HepG2 (cell line): ENCODE data around the gene GTF2A2. TPM values are rescaled to one million over a fixed set of nuclear protein-coding genes. Genes with fewer than 3 reads are reported as not detected.

Source experiments
- AGO1 ChIP-seq: fragments of 200-400 bp; formaldehyde crosslinking; IDR thresholded peaks from 2 replicates; pipeline ENCODE4 v1.6.1; 2017; ENCODE audit warnings: mild to moderate bottlenecking, low read depth, low read length, moderate library complexity; ENCODE audit not compliant: poor library complexity, severe bottlenecking
- ATF1 ChIP-seq: IDR thresholded peaks from 2 replicates; pipeline ENCODE4 v1.6.1; 2016; ENCODE audit warnings: mild to moderate bottlenecking, control low read depth
- HINFP ChIP-seq: sonication (generic); formaldehyde crosslinking; IDR thresholded peaks from 2 replicates; pipeline ENCODE4 v1.4.0; 2020; ENCODE audit warnings: low read depth, mild to moderate bottlenecking, missing genetic modification reagents
- MIXL1 ChIP-seq: IDR thresholded peaks from 2 replicates; pipeline ENCODE4 v1.6.1; 2016
- NFATC3 ChIP-seq: sonication (generic); formaldehyde crosslinking; IDR thresholded peaks from 2 replicates; pipeline ENCODE4 v1.5.1; 2020; ENCODE audit warnings: mild to moderate bottlenecking, missing genetic modification reagents
- PATZ1 ChIP-seq: sonication (generic); formaldehyde crosslinking; IDR thresholded peaks from 2 replicates; pipeline ENCODE4 v1.4.0; 2020; ENCODE audit warnings: missing genetic modification reagents
- POLR2A ChIP-seq, 2 experiments: IDR thresholded peaks; 2 replicates each; pipeline ENCODE4 v1.6.1; 2011; ENCODE audit warnings: low read depth in 2 of 2, low read length in 2 of 2, mild to moderate bottlenecking in 1 of 2, moderate library complexity in 1 of 2; ENCODE audit not compliant: insufficient read depth in 1 of 2
- SNAPC5 ChIP-seq: sonication (generic); formaldehyde crosslinking; IDR thresholded peaks from 2 replicates; pipeline ENCODE4 v1.8.1; 2023; ENCODE audit warnings: mild to moderate bottlenecking, missing genetic modification reagents, borderline replicate concordance
- SRF ChIP-seq: IDR thresholded peaks from 2 replicates; pipeline ENCODE4 v1.6.1; 2011; ENCODE audit warnings: mild to moderate bottlenecking, low read depth, low read length, moderate library complexity
- TRIM22 ChIP-seq: fragments of 450-650 bp; IDR thresholded peaks from 2 replicates; pipeline ENCODE4 v1.6.1; 2017
- ZBTB8A ChIP-seq: sonication (generic); formaldehyde crosslinking; IDR thresholded peaks from 2 replicates; pipeline ENCODE4 v1.4.0; 2020; ENCODE audit warnings: mild to moderate bottlenecking, low read depth, missing genetic modification reagents, borderline replicate concordance
- ZFY ChIP-seq: sonication (generic); formaldehyde crosslinking; IDR thresholded peaks from 2 replicates; pipeline ENCODE4 v1.4.0; 2020; ENCODE audit warnings: missing genetic modification reagents
- ZNF362 ChIP-seq: sonication (generic); formaldehyde crosslinking; IDR thresholded peaks from 2 replicates; pipeline ENCODE4 v1.4.0; 2020; ENCODE audit warnings: missing genetic modification reagents, mild to moderate bottlenecking, borderline replicate concordance
- ZNF484 ChIP-seq: sonication (generic); formaldehyde crosslinking; IDR thresholded peaks from 2 replicates; pipeline ENCODE4 v1.5.1; 2020; ENCODE audit warnings: mild to moderate bottlenecking, low read depth, missing genetic modification reagents, borderline replicate concordance
- ZNF564 ChIP-seq: sonication (generic); formaldehyde crosslinking; IDR thresholded peaks from 2 replicates; pipeline ENCODE4 v1.8.1; 2023; ENCODE audit warnings: mild to moderate bottlenecking, missing genetic modification reagents
- ZNF577 ChIP-seq: sonication (generic); formaldehyde crosslinking; IDR thresholded peaks from 2 replicates; pipeline ENCODE4 v1.4.0; 2020; ENCODE audit warnings: mild to moderate bottlenecking, low read depth, missing genetic modification reagents, borderline replicate concordance
- ZNF687 ChIP-seq: sonication (generic); formaldehyde crosslinking; IDR thresholded peaks from 2 replicates; pipeline ENCODE4 v1.5.1; 2020; ENCODE audit warnings: mild to moderate bottlenecking, missing genetic modification reagents, moderate library complexity
- ZNF781 ChIP-seq: sonication (generic); formaldehyde crosslinking; IDR thresholded peaks from 2 replicates; pipeline ENCODE4 v1.5.1; 2020; ENCODE audit warnings: borderline replicate concordance, mild to moderate bottlenecking, missing genetic modification reagents; ENCODE audit errors: not compliant biosample characterization
- polyA plus RNA-seq, 8 experiments: library from polyadenylated mRNA; depleted of rRNA in 3 of 8; stranded (reverse) in 7 of 8; unstranded in 1 of 8; fragments of >200 nt; fragmentation: Illumina TruSeq in 4 of 8; extraction: Trizol in 4 of 8; gene quantifications; 2 replicates each; pipeline versions ENCODE4 v1.2.1 to v1.2.3, GENCODE V29; 2011 to 2016; ENCODE audit warnings: low read depth in 4 of 8, missing spikeins in 1 of 8, mixed read lengths in 1 of 8; ENCODE audit not compliant: insufficient read depth in 1 of 8
- total RNA-seq, 5 experiments: library from RNA; depleted of rRNA; stranded (reverse); fragments of >200 nt; fragmentation: Illumina TruSeq; extraction: Trizol; gene quantifications; 2 replicates each; pipeline ENCODE4 v1.2.3, GENCODE V29; 2016; ENCODE audit warnings: low read depth in 1 of 5

GTF2A2 gene
- total and polyA plus RNA-seq, 2 of the 13 experiments (the other 11 are each of a cell fraction or from before 2014, with no cell fraction given), result 24.4 to 106 TPM

GRCh38 chr15:59688782-59689625 is 31.7 kb upstream of the GTF2A2 start, which contains the start of gene BNIP2 (continued):
- TF ChIP-seq AGO1 (peak; percentile 69), ATF1 (CRISPR knock-in tag) (no peak), ZNF687 (CRISPR knock-in tag) (peak; percentile 90), ZNF781 (CRISPR knock-in tag) (peak; percentile 55), ZNF484 (no peak), ZNF577 (no peak), SRF (no peak), SNAPC5 (no peak), HINFP (CRISPR knock-in tag) (peak; percentile 85; the same call in 1 of the 2 replicates), PATZ1 (CRISPR knock-in tag) (peak; percentile 79), ZNF362 (CRISPR knock-in tag) (peak; percentile 20; the same call in 1 of the 2 replicates), POLR2A (IDR thresholded peaks at IDR 0.05; ENCODE audit: insufficient read depth in 1 of 2, low read depth in 2 of 2, low read length in 2 of 2) (peak; percentile 59 to 80), MIXL1 (CRISPR knock-in tag) (0 out of 2 replicates have a peak, but pooled peaks have one; percentile 12), TRIM22 (no peak), ZNF564 (CRISPR knock-in tag) (peak; percentile 72; the same call in 1 of the 2 replicates), ZBTB8A (no peak), ZFY (CRISPR knock-in tag) (peak; percentile 99), NFATC3 (CRISPR knock-in tag) (no peak)
